Neuronal stem cell (in vitro differentiated cells): Measurements from ENCODE around the gene NFIX.

Experiments used
- DNase-seq: peaks from one replicate; pipeline ENCODE4 v3.0.0-alpha.2; 2013; ENCODE audit warnings: low spot score
- H2AFZ ChIP-seq: one replicate; pipeline ENCODE4 v1.6.1; 2013; ENCODE audit warnings: mild to moderate bottlenecking, low read length, inconsistent platforms
- H2AK5ac ChIP-seq: 2 replicates; pipeline ENCODE4 v1.6.1; 2013; ENCODE audit warnings: low read depth, mild to moderate bottlenecking, inconsistent platforms, low read length, moderate library complexity, mixed read lengths
- H2BK120ac ChIP-seq: 2 replicates; pipeline ENCODE4 v1.6.1; 2013; ENCODE audit warnings: low read depth, mild to moderate bottlenecking, inconsistent platforms, low read length, moderate library complexity, mixed read lengths
- H2BK12ac ChIP-seq: one replicate; pipeline ENCODE4 v1.6.1; 2013; ENCODE audit warnings: low read length, inconsistent platforms
- H2BK15ac ChIP-seq: 2 replicates; pipeline ENCODE4 v1.6.1; 2013; ENCODE audit warnings: mild to moderate bottlenecking, low read length, inconsistent platforms, mixed read lengths
- H2BK5ac ChIP-seq: one replicate; pipeline ENCODE4 v1.6.1; 2013; ENCODE audit warnings: inconsistent platforms, mild to moderate bottlenecking, low read length, moderate library complexity
- H3K14ac ChIP-seq: one replicate; pipeline ENCODE4 v1.6.1; 2013; ENCODE audit warnings: low read length, inconsistent platforms
- H3K18ac ChIP-seq: 2 replicates; pipeline ENCODE4 v1.6.1; 2013; ENCODE audit warnings: low read length, inconsistent platforms
- H3K23ac ChIP-seq: 2 replicates; pipeline ENCODE4 v1.6.1; 2013; ENCODE audit warnings: low read depth, mild to moderate bottlenecking, mixed read lengths, low read length, inconsistent platforms; ENCODE audit not compliant: poor library complexity
- H3K27ac ChIP-seq: replicated peaks from 3 replicates; pipeline ENCODE4 v1.5.1; 2013; ENCODE audit warnings: low read length, inconsistent platforms
- H3K27me3 ChIP-seq, 3 experiments: 2 replicates each; pipeline ENCODE4 v1.6.1; 2013; ENCODE audit warnings: low read length in 3 of 3, mild to moderate bottlenecking in 2 of 3, inconsistent platforms in 1 of 3, low read depth in 1 of 3, mixed read lengths in 1 of 3, moderate library complexity in 1 of 3; ENCODE audit not compliant: control insufficient read depth in 3 of 3, insufficient read depth in 3 of 3
- H3K36me3 ChIP-seq, 2 donors: replicated peaks in 1 of 2; 2 replicates each; pipeline ENCODE4 v1.6.1; 2013; ENCODE audit warnings: low read length in 2 of 2; ENCODE audit not compliant: control insufficient read depth in 2 of 2, insufficient read depth in 2 of 2
- H3K4ac ChIP-seq: 2 replicates; pipeline ENCODE4 v1.6.1; 2013; ENCODE audit warnings: inconsistent platforms, mild to moderate bottlenecking, low read length, moderate library complexity
- H3K4me1 ChIP-seq, 2 donors: 1 replicate in 1 of 2; 2 replicates in 1 of 2; pipeline ENCODE4 v1.6.1; 2013; ENCODE audit warnings: low read length in 2 of 2, low read depth in 1 of 2; ENCODE audit not compliant: control insufficient read depth in 2 of 2, insufficient read depth in 1 of 2
- H3K4me2 ChIP-seq: one replicate; pipeline ENCODE4 v1.6.1; 2013; ENCODE audit warnings: mild to moderate bottlenecking, low read length, inconsistent platforms; ENCODE audit not compliant: insufficient read depth, poor library complexity, severe bottlenecking
- H3K4me3 ChIP-seq, 2 donors: 2 replicates each; pipeline ENCODE4 v1.5.1; 2013; ENCODE audit warnings: low read length in 2 of 2, mild to moderate bottlenecking in 2 of 2, inconsistent platforms in 1 of 2, moderate library complexity in 1 of 2
- H3K79me1 ChIP-seq: one replicate; pipeline ENCODE4 v1.6.1; 2013; ENCODE audit warnings: low read depth, mild to moderate bottlenecking, inconsistent platforms, low read length, moderate library complexity
- H3K9ac ChIP-seq: one replicate; pipeline ENCODE4 v1.6.1; 2013; ENCODE audit warnings: mild to moderate bottlenecking, low read depth, low read length, inconsistent platforms; ENCODE audit not compliant: poor library complexity
- H3K9me3 ChIP-seq, 2 donors: replicated peaks in 1 of 2; 2 replicates each; pipeline versions ENCODE3 to v1.6.1; 2013; ENCODE audit warnings: low read length in 2 of 2, mild to moderate bottlenecking in 2 of 2, inconsistent platforms in 1 of 2, low read depth in 1 of 2, mixed read lengths in 1 of 2, moderate library complexity in 1 of 2; ENCODE audit not compliant: control insufficient read depth in 2 of 2, insufficient read depth in 1 of 2
- H4K8ac ChIP-seq: one replicate; pipeline ENCODE4 v1.6.1; 2013; ENCODE audit warnings: low read depth, mild to moderate bottlenecking, inconsistent platforms, low read length, moderate library complexity
- H4K91ac ChIP-seq: one replicate; pipeline ENCODE4 v1.6.1; 2013; ENCODE audit warnings: low read length, low read depth, mild to moderate bottlenecking, inconsistent platforms; ENCODE audit not compliant: poor library complexity
- WGBS, 2 donors: extraction: QIAGEN DNeasy Blood & Tissue Kit; methylation state at CpG; one replicate each; pipeline ENCODE4 v1.1.7; 2013; ENCODE audit warnings: missing lambda C conversion rate in 2 of 2, mixed read lengths in 1 of 2; ENCODE audit not compliant: insufficient read length in 2 of 2, insufficient replicate concordance in 1 of 2; ENCODE audit errors: extremely low coverage in 2 of 2; 5-methylcytosine and 5-hydroxymethylcytosine counted together

The NFIX gene

DNA sequence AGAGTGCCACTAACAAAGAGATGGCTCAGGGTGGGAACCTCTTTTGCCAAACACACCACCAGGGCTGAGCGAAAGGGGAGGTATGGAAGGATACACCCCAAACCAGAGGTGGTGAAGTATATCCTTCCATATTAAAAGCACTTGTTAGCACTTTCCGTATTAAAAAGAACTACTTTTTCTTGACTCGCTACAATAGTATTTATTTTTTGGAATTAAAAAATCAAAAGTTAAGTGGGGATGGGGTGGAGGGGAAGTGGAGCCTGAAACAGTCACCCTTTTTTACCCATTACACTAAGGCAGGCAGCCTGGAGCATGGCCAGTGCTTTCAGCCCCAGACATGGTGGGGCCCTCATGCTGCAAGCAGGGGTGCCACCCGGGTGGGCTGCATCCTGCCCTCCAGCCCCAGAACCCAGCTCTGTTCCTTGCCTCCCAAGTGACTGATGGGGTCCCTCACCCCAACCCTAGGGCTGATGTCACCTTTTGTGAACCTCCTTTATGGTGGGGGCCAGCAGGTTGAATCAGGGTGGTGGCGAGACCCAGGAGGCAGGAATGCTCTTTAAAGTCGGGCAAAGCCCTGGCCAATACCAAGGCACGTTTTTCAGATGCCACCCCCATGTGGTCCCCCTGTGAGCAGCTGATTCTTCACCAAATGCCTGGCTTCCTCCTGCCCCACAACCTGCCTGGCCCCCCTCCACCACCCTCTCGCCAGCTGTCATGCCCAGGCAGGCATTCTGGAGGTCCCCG is 76.3 kb downstream of the NFIX start:
- Histone ChIP-seq H2BK15ac (no peak overlapping the region), H4K91ac (no peak overlapping the region), H3K4ac (no peak overlapping the region), H3K27me3 (peaks cover 0 to 96% (median 2%) of the 10 kb centered on the region in 3 experiments), H2AK5ac (peak overlapping the region; percentile 59), H3K4me2 (no peak overlapping the region), H2BK5ac (peak overlapping the region; percentile 31), H2BK120ac (no peak overlapping the region), H3K9me3 (no peaks in the 10 kb centered on the region), H3K36me3 (no peaks in the 10 kb centered on the region), H3K27ac (no peak overlapping the region), H3K79me1 (no peaks in the 10 kb centered on the region), H3K23ac (peak overlapping the region; percentile 82), H2BK12ac (no peak overlapping the region), H2AFZ (no peak overlapping the region), H3K18ac (peak overlapping the region; percentile 77), H4K8ac (no peak overlapping the region), H3K9ac (peak overlapping the region; percentile 40), H3K4me1 (peaks cover 0 to 3% of the 10 kb centered on the region in 2 donors), H3K4me3 (no peak overlapping the region), H3K14ac (no peak overlapping the region)
- WGBS, 2 donors, result no CpG with 5 or more reads among the region's 9 CpGs
- no peak for DNase-seq

- H2BK120ac ChIP-seq, result no peak overlapping the region
- no peak overlapping the region for H4K8ac ChIP-seq
- peaks cover 0 to 96% (median 2%) of the 10 kb centered on the region in 3 experiments for H3K27me3 ChIP-seq
- H3K27ac ChIP-seq, result no peak overlapping the region
- no peak overlapping the region for H3K4me2 ChIP-seq
- peak overlapping the region; percentile 61 for H3K18ac ChIP-seq
- peak overlapping the region; percentile 40 for H3K9ac ChIP-seq
- peaks cover 0 to 6% of the 10 kb centered on the region in 2 donors for H3K4me1 ChIP-seq
- no peaks in the 10 kb centered on the region for H3K79me1 ChIP-seq
- H4K91ac ChIP-seq, result no peak overlapping the region
- H2AFZ ChIP-seq, result no peak overlapping the region
- no peak for DNase-seq
- H3K36me3 ChIP-seq, result no peaks in the 10 kb centered on the region
- no CpG with 5 or more reads among the region's 9 CpGs for WGBS, 2 donors
- peak overlapping the region; percentile 82 for H3K23ac ChIP-seq
- no peak overlapping the region for H2BK12ac ChIP-seq
- no peak overlapping the region for H2BK15ac ChIP-seq
- H2AK5ac ChIP-seq, result peak overlapping the region; percentile 25
- no peaks in the 10 kb centered on the region for H3K9me3 ChIP-seq
- peak overlapping the region; percentile 31 for H2BK5ac ChIP-seq
- H3K4ac ChIP-seq, result no peak overlapping the region
- no peak overlapping the region for H3K14ac ChIP-seq
- H3K4me3 ChIP-seq, result no peak overlapping the region
Measured at GRCh38 chr19:13072188-13072908, 77.1 kb downstream of the NFIX start.

DNA sequence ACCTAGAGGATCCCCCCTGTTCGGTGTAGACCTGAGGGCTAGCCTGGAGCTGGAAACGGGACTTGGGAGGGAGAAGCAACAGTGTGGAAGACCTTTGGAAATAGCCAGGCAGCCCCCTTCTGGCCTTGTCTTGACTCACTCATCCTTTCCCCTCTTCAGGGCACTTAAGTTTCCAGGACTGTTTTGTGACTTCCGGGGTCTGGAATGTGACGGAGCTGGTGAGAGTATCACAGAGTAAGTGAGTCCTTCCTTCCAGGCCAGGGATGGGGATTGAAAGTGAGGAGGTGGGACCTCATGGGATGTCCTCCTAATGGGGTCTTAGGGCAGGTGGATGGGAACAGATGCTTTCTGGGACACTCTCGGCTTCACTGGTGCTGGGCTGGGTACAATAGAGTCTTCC is 78.0 kb downstream of the NFIX start:
- no CpG with 5 or more reads among the region's 5 CpGs for WGBS, 2 donors
- Histone ChIP-seq H3K36me3 (no peaks in the 10 kb centered on the region), H3K14ac (no peak overlapping the region), H2BK5ac (no peak overlapping the region), H3K9me3 (no peaks in the 10 kb centered on the region), H3K4me1 (peaks cover 0 to 7% of the 10 kb centered on the region in 2 donors), H2AFZ (no peak overlapping the region), H3K27me3 (peaks cover 0 to 96% (median 2%) of the 10 kb centered on the region in 3 experiments), H2BK15ac (peak overlapping the region; percentile 80), H3K9ac (no peak overlapping the region), H2BK120ac (no peak overlapping the region), H3K27ac (no peak overlapping the region), H2BK12ac (no peak overlapping the region), H2AK5ac (peak overlapping the region; percentile 36), H3K23ac (no peak overlapping the region), H3K4me2 (no peak overlapping the region), H3K79me1 (no peaks in the 10 kb centered on the region), H4K8ac (no peak overlapping the region), H3K18ac (peak overlapping the region; percentile 53), H3K4me3 (no peak overlapping the region), H3K4ac (no peak overlapping the region), H4K91ac (peak overlapping the region; percentile 86)
- no peak for DNase-seq

GRCh38 chr19:13074378-13074777 is 79.1 kb downstream of the NFIX start:
- Histone ChIP-seq H2BK12ac (no peak overlapping the region), H2AK5ac (no peak overlapping the region), H3K4me3 (no peak overlapping the region), H3K9me3 (no peaks in the 10 kb centered on the region), H3K23ac (no peak overlapping the region), H2BK120ac (no peak overlapping the region), H3K4me2 (no peak overlapping the region), H3K4ac (no peak overlapping the region), H4K91ac (no peak overlapping the region), H2BK15ac (no peak overlapping the region), H3K9ac (no peak overlapping the region), H4K8ac (no peak overlapping the region), H3K27ac (no peak overlapping the region), H3K27me3 (peaks cover 0 to 96% (median 2%) of the 10 kb centered on the region in 3 experiments), H2AFZ (no peak overlapping the region), H3K36me3 (no peaks in the 10 kb centered on the region), H3K18ac (no peak overlapping the region), H3K79me1 (no peaks in the 10 kb centered on the region), H3K14ac (no peak overlapping the region), H2BK5ac (no peak overlapping the region), H3K4me1 (peaks cover 0 to 12% of the 10 kb centered on the region in 2 donors)
- WGBS, 2 donors, result no CpG with 5 or more reads among the region's 4 CpGs
- DNase-seq, result no peak
